AG10803 (cell line): ENCODE measurements around the gene NPRL2.

ENCODE experiments used
- DNase-seq: peaks from one replicate; pipeline ENCODE4 v3.0.0; 2010; ENCODE audit warnings: low read depth
- H3K4me3 ChIP-seq: 2 replicates; pipeline ENCODE4 v1.5.1; 2011; ENCODE audit warnings: mild to moderate bottlenecking, low read length, control low read depth
- TF ChIP-seq, protein P1 (sequence below): conservative IDR thresholded peaks from 2 replicates; pipeline ENCODE4 v1.5.1; 2011; ENCODE audit warnings: mild to moderate bottlenecking, low read length, control low read depth, inconsistent platforms

NPRL2 gene

DNA sequence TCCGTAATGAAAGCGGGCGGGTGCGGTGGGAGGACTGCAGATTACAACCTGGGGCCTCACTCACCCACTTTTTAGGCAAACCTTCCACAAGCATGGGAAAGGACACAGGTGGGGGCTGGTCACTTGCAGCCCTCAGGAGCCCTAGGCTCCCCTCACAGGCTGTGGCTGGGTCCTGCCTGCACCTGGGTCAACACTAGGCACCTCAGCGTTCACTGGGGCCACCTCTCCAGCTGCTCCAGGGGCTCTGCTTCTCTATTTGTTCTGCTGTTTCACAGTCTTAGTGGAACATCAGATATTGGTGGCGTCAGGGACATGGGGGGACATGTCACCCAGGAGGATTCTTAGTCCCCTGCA, 38.8 kb upstream of the NPRL2 start:
- TF ChIP-seq, protein P1, sequence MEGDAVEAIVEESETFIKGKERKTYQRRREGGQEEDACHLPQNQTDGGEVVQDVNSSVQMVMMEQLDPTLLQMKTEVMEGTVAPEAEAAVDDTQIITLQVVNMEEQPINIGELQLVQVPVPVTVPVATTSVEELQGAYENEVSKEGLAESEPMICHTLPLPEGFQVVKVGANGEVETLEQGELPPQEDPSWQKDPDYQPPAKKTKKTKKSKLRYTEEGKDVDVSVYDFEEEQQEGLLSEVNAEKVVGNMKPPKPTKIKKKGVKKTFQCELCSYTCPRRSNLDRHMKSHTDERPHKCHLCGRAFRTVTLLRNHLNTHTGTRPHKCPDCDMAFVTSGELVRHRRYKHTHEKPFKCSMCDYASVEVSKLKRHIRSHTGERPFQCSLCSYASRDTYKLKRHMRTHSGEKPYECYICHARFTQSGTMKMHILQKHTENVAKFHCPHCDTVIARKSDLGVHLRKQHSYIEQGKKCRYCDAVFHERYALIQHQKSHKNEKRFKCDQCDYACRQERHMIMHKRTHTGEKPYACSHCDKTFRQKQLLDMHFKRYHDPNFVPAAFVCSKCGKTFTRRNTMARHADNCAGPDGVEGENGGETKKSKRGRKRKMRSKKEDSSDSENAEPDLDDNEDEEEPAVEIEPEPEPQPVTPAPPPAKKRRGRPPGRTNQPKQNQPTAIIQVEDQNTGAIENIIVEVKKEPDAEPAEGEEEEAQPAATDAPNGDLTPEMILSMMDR: no peak
- no peak for DNase-seq
- no peak overlapping the region for H3K4me3 ChIP-seq

DNA sequence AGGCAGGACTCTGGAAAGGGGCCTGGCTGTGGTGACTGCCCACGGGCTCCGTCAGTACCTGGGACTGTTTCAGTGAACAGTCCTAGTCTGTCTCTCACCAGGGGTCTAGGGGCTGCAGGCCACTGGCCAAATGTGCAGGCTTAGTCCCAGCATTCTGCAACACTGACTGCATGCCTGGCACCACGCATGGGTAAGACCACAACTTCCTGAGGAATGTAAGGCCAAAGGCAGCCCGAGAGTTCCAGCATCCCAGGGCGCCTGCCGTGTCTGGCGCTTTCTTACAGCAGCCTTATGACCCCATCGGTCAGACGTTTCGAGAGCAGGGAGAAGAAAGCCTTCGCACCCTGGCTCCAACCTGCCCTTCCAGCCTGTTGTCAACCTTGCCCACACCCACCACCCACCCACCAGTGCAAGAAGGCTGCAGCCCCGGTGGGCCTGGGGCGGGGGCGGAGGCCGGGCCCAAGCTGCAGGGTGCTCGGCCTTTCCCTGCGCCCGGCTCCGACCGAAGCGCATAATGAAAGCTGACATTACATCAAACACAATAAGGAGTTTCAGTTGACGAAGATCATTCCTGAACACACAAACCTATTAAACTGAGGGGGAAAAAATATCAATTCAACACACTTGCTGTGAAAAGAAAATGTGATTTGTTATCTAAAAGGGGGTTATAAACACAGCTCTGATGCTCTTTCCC, 38.3 kb upstream of the NPRL2 start:
- TF ChIP-seq, protein P1: no peak
- no peak overlapping the region for H3K4me3 ChIP-seq
- DNase-seq: peak; percentile 11

DNA sequence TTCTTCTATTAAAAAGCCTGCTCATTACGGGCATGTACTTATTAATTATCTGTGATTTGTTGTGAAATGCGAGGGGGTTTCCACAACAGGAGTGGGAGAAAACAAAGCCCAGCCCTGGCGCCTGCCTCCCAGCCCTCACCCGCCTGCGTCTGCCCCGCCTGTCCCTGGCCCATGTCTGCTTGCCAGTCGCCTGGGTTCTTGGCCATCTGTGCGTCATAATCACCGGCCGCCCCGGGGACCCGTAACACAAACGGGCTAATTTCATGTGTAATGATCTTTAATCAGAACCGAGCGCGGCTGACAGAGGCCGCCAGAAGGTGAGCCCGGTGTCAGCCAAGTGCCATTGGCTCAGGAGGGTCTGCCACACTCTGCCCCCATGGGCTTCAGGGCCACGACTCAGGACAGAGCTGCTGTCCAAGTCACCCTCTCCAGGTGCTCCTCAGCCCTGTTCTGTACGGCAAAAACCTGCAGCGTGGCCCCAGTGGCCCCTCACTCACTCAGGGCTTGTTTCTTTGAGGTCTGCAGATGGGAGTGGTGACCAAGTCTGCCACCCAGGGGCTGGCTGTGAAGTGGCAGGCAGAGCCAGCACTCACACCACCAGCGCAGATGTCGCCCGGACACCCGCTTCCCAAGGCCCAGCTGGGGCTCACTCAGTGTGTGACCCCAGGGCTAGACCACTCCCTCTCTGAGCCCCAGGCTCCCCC, 37.6 kb upstream of the NPRL2 start:
- no peak for DNase-seq
- TF ChIP-seq, protein P1: peak; percentile 38
- H3K4me3 ChIP-seq: no peak overlapping the region

GRCh38 chr3:50385754-50386153, 35.2 kb upstream of the NPRL2 start:
- TF ChIP-seq, protein P1: no peak
- DNase-seq: no peak
- H3K4me3 ChIP-seq: no peak overlapping the region

- no peak overlapping the region for H3K4me3 ChIP-seq
These were observed 33.2 kb upstream of the NPRL2 start for GRCh38 chr3:50383750-50384149.

DNA sequence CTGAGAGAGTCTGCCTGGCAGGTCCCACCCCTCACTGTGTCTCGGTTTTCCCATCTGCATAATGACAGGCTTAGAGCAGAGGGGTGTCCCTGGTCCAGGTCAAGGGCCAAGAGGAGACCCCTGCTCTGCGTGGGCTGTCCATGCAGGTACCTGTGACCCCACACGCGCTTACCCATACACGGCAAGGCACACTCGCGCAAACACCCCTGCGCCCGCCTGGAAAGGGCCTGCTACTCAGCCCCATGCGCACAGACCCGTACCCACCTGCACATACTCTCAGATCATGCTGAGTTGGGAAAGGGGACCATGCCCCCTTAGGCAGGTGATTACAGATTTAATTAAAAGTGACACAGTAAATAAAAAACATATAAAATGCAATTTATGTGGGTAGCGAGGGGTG, 32.1 kb upstream of the NPRL2 start:
- TF ChIP-seq, protein P1: no peak
- no peak overlapping the region for H3K4me3 ChIP-seq
- no peak for DNase-seq

More at GRCh38 chr3:50383750-50384149, 33.2 kb upstream of the NPRL2 start:
- no peak for DNase-seq
- TF ChIP-seq, protein P1: no peak

GRCh38 chr3:50381383-50381782, 30.8 kb upstream of the NPRL2 start:
- DNase-seq: no peak
- TF ChIP-seq, protein P1: no peak
- H3K4me3 ChIP-seq: no peak overlapping the region
